GM23338 (cell line): ENCODE measurements around the gene POFUT2.

ENCODE experiments used
- CREB1 ChIP-seq: fragments of 250-450 bp; sonication (Bioruptor Pico); IDR thresholded peaks from 2 replicates; pipeline ENCODE4 v1.5.0; 2020; ENCODE audit warnings: low read depth, mild to moderate bottlenecking, moderate library complexity
- EZH2 ChIP-seq: fragments of 200-600 bp; sonication (generic); IDR thresholded peaks from one replicate; pipeline ENCODE4 v1.8.0; 2017; ENCODE audit warnings: antibody characterized with exemption, mild to moderate bottlenecking, low read depth; ENCODE audit not compliant: unreplicated experiment
- EZH2phosphoT487 ChIP-seq: fragments of 200-600 bp; sonication (generic); IDR thresholded peaks from one replicate; pipeline ENCODE4 v1.8.1; 2018; ENCODE audit warnings: antibody characterized with exemption; ENCODE audit not compliant: unreplicated experiment
- JUNB ChIP-seq: IDR thresholded peaks from one replicate; pipeline ENCODE4 v1.6.1; 2016; ENCODE audit warnings: antibody characterized with exemption; ENCODE audit not compliant: unreplicated experiment
- POLR2AphosphoS5 ChIP-seq: IDR thresholded peaks from 2 replicates; pipeline ENCODE4 v1.6.1; 2016; ENCODE audit warnings: antibody characterized with exemption, low read depth
- STAT1 ChIP-seq: IDR thresholded peaks from one replicate; pipeline ENCODE4 v1.6.1; 2016; ENCODE audit warnings: antibody characterized with exemption; ENCODE audit not compliant: unreplicated experiment
- ZNF114 ChIP-seq: fragments of 250-450 bp; sonication (Bioruptor Pico); IDR thresholded peaks from 2 replicates; pipeline ENCODE4 v1.5.0; 2020; ENCODE audit warnings: mild to moderate bottlenecking, moderate library complexity
- TF ChIP-seq, protein P1 (sequence below), 2 experiments: fragments of 200-600 bp in 1 of 2; sonication (generic) in 1 of 2; conservative IDR thresholded peaks; 2 replicates each; pipeline versions ENCODE4 v1.5.1 to v1.6.1; 2016 to 2017; ENCODE audit warnings: antibody characterized with exemption in 2 of 2, low read depth in 2 of 2, mild to moderate bottlenecking in 2 of 2, moderate library complexity in 1 of 2
- TF ChIP-seq, protein P2 (sequence below): IDR thresholded peaks from one replicate; pipeline ENCODE4 v1.6.1; 2018; ENCODE audit warnings: antibody characterized with exemption; ENCODE audit not compliant: unreplicated experiment
- TF ChIP-seq, protein P3 (sequence below): fragments of 250-450 bp; sonication (Bioruptor Pico); IDR thresholded peaks from 2 replicates; pipeline ENCODE4 v1.5.0; 2020; ENCODE audit warnings: mild to moderate bottlenecking, moderate library complexity

DNA sequence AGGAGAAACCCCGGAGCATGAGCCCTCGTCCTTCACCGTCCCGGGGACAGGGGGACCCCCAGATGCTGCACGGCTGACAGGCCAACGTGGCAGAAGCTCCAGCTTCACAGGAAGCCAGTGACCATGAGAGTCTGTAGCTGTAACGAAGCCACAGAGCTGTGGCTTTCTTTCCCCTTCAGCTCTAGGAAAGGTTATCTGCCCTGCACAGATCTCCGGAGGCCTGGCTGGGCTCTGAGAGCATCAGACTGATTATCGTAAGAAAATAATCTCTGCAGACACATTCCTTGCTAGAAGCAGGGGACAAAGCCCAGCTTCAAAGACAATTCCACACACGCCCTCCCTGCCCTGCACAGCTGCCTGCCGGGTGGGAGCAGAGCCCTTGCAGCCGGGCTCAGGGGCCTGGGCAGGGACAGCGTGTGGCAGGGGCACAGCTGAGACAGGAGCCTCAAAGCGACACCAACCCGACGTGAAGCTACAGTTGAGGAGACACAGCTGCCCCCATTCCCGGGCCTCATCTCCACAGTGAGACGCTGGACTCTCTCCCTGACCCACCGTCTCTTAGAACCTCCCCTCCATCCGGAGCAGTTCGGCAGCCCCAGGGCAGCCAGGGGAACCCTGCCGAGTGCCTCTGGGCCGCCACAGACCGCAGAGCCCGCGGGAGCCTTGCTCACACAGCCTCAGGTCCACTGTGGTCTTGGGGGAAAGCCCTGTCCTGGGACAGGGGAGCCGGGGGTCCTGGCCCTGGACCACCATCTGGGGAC lies 30.6 kb downstream of the POFUT2 start:
- TF ChIP-seq, protein P1, sequence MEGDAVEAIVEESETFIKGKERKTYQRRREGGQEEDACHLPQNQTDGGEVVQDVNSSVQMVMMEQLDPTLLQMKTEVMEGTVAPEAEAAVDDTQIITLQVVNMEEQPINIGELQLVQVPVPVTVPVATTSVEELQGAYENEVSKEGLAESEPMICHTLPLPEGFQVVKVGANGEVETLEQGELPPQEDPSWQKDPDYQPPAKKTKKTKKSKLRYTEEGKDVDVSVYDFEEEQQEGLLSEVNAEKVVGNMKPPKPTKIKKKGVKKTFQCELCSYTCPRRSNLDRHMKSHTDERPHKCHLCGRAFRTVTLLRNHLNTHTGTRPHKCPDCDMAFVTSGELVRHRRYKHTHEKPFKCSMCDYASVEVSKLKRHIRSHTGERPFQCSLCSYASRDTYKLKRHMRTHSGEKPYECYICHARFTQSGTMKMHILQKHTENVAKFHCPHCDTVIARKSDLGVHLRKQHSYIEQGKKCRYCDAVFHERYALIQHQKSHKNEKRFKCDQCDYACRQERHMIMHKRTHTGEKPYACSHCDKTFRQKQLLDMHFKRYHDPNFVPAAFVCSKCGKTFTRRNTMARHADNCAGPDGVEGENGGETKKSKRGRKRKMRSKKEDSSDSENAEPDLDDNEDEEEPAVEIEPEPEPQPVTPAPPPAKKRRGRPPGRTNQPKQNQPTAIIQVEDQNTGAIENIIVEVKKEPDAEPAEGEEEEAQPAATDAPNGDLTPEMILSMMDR (conservative IDR thresholded peaks at IDR 0.05; ENCODE audit: low read depth in 2 of 2): no peak
- TF ChIP-seq JUNB: no peak
- TF ChIP-seq EZH2: no peak
- TF ChIP-seq, protein P2, sequence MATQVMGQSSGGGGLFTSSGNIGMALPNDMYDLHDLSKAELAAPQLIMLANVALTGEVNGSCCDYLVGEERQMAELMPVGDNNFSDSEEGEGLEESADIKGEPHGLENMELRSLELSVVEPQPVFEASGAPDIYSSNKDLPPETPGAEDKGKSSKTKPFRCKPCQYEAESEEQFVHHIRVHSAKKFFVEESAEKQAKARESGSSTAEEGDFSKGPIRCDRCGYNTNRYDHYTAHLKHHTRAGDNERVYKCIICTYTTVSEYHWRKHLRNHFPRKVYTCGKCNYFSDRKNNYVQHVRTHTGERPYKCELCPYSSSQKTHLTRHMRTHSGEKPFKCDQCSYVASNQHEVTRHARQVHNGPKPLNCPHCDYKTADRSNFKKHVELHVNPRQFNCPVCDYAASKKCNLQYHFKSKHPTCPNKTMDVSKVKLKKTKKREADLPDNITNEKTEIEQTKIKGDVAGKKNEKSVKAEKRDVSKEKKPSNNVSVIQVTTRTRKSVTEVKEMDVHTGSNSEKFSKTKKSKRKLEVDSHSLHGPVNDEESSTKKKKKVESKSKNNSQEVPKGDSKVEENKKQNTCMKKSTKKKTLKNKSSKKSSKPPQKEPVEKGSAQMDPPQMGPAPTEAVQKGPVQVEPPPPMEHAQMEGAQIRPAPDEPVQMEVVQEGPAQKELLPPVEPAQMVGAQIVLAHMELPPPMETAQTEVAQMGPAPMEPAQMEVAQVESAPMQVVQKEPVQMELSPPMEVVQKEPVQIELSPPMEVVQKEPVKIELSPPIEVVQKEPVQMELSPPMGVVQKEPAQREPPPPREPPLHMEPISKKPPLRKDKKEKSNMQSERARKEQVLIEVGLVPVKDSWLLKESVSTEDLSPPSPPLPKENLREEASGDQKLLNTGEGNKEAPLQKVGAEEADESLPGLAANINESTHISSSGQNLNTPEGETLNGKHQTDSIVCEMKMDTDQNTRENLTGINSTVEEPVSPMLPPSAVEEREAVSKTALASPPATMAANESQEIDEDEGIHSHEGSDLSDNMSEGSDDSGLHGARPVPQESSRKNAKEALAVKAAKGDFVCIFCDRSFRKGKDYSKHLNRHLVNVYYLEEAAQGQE: no peak
- no peak for TF ChIP-seq EZH2phosphoT487
- TF ChIP-seq POLR2AphosphoS5: no peak
- TF ChIP-seq STAT1: no peak
- TF ChIP-seq CREB1 (CRISPR knock-in tag): no peak
- no peak for TF ChIP-seq ZNF114 (CRISPR knock-in tag)
- TF ChIP-seq, protein P3, sequence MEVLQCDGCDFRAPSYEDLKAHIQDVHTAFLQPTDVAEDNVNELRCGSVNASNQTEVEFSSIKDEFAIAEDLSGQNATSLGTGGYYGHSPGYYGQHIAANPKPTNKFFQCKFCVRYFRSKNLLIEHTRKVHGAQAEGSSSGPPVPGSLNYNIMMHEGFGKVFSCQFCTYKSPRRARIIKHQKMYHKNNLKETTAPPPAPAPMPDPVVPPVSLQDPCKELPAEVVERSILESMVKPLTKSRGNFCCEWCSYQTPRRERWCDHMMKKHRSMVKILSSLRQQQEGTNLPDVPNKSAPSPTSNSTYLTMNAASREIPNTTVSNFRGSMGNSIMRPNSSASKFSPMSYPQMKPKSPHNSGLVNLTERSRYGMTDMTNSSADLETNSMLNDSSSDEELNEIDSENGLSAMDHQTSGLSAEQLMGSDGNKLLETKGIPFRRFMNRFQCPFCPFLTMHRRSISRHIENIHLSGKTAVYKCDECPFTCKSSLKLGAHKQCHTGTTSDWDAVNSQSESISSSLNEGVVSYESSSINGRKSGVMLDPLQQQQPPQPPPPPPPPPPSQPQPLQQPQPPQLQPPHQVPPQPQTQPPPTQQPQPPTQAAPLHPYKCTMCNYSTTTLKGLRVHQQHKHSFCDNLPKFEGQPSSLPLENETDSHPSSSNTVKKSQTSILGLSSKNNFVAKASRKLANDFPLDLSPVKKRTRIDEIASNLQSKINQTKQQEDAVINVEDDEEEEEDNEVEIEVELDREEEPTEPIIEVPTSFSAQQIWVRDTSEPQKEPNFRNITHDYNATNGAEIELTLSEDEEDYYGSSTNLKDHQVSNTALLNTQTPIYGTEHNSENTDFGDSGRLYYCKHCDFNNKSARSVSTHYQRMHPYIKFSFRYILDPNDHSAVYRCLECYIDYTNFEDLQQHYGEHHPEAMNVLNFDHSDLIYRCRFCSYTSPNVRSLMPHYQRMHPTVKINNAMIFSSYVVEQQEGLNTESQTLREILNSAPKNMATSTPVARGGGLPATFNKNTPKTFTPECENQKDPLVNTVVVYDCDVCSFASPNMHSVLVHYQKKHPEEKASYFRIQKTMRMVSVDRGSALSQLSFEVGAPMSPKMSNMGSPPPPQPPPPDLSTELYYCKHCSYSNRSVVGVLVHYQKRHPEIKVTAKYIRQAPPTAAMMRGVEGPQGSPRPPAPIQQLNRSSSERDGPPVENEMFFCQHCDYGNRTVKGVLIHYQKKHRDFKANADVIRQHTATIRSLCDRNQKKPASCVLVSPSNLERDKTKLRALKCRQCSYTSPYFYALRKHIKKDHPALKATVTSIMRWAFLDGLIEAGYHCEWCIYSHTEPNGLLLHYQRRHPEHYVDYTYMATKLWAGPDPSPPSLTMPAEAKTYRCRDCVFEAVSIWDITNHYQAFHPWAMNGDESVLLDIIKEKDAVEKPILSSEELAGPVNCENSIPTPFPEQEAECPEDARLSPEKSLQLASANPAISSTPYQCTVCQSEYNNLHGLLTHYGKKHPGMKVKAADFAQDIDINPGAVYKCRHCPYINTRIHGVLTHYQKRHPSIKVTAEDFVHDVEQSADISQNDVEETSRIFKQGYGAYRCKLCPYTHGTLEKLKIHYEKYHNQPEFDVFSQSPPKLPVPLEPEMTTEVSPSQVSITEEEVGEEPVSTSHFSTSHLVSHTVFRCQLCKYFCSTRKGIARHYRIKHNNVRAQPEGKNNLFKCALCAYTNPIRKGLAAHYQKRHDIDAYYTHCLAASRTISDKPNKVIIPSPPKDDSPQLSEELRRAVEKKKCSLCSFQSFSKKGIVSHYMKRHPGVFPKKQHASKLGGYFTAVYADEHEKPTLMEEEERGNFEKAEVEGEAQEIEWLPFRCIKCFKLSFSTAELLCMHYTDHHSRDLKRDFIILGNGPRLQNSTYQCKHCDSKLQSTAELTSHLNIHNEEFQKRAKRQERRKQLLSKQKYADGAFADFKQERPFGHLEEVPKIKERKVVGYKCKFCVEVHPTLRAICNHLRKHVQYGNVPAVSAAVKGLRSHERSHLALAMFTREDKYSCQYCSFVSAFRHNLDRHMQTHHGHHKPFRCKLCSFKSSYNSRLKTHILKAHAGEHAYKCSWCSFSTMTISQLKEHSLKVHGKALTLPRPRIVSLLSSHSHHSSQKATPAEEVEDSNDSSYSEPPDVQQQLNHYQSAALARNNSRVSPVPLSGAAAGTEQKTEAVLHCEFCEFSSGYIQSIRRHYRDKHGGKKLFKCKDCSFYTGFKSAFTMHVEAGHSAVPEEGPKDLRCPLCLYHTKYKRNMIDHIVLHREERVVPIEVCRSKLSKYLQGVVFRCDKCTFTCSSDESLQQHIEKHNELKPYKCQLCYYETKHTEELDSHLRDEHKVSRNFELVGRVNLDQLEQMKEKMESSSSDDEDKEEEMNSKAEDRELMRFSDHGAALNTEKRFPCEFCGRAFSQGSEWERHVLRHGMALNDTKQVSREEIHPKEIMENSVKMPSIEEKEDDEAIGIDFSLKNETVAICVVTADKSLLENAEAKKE: no peak
